RKO (cell line): Measurements from ENCODE around the gene HSPA4L.
A peak's percentile ranks its signal among the peaks of the same experiment; 100 is the strongest.

Source experiments
- DNase-seq: peaks from one replicate; pipeline ENCODE4 v3.0.0-alpha.2; 2016; ENCODE audit warnings: low spot score

The HSPA4L gene

GRCh38 chr4:127782275-127783025, at the start of gene HSPA4L:
HSPA4L (plus strand) TSS chr4:127782322; CDS start chr4:127782551, 229 bp downstream.
- DNase-seq: peak; percentile 49

GRCh38 chr4:127732623-127733328, 49.3 kb upstream of the HSPA4L start:
- DNase-seq: peak; percentile 80

DNA sequence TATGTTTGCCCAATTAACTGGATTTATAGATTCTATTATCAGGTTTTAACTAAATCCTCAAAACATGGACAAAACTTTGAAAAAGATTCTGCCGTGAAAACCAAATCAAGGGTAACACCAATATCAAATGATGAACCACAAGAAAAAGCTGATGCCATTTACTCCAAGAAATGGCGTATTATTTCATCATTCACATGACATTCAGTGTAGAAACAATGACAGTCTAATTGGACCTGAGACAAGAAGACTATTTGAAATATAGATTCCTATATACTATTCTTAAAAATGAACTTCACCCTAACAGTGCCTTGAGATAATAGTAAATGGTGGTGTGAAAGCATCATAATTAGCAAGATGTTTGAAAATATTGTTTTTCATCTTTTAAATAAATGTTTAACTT, 47.1 kb upstream of the HSPA4L start:
- no peak for DNase-seq

DNA sequence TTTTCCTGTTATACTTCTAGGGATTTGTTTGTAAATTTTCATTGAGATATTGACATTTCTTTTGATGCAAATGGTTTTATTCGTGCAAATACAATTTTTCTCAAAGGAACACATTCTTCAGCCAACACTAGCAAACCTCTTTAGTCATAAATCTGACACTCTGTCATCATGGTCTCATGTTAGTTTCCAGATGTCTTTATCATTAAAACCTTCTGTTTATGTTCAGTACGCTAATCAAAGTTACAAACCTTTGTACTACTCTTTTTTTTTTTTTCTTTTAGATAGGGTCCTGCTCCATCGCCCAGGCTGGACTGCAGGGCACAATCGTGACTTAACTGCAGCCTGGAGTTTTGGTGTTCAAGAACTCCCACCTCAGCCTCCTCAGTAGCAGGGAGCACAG, 44.8 kb upstream of the HSPA4L start:
- DNase-seq: no peak

GRCh38 chr4:127741247-127741646, 40.9 kb upstream of the HSPA4L start:
- DNase-seq: no peak

DNA sequence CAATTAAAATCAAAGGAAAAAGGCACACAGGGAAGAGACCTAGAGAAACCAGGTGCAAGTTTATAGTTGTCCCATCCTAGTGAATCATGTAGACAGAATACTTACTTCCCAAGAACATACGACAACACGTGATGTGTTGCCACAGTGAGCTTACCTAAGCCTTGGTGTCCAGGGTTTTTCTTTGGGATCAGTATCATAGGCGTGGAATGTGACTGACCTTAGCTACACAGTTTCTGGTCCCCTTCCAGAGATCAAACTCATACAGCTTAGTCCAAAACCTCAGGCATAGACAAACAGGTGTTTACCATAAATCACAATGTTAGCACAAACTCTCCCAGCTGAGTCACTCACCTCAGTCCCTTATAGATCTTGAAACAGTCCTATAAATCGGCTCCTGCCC, 34.2 kb upstream of the HSPA4L start:
- DNase-seq: no peak

DNA sequence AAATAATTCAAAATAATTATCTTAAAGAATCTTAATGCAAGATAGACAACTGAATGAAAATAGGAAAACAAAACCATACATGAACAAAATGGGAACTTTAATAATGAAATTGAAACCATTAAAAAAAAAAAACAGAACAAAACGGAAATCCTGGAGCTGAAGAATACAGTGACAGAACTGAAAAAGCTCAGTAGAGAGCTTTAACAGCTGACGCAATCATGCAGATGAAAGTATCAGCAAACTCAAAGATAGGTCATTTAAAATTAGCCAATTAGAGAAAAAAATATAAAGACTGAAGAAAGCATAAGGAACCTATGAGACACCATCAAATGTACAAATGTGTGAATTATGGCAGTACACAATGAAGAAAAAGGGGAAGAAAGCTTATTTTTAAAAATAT, 33.2 kb upstream of the HSPA4L start:
- no peak for DNase-seq

GRCh38 chr4:127756906-127757305, 25.2 kb upstream of the HSPA4L start:
- DNase-seq: no peak

DNA sequence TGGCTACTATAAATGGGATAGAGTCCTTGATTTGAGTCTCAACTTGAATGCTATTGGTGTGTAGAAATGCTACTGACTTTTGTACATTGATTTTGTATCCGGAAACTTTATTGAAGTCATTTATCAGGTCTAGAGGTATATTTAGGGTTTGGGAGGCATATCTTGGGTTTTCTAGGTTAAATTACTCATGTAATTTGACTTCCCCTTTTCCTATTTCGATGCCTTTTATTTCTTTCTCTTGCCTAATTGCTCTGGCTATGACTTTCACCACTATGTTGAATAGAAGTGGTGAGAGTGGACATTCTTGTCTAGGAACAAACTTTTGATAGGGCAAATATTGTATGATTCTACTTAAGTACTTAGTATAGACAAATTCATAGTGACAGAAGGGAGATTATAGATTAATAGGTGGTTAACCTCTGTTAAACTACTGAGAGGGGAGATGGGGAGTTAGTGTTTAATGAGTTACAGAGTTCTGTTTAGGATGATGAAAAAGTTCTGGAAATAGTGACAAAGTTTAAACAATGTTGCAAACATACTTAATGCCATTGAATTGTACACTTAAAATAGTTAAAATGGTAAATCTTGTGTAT, 22.8 kb upstream of the HSPA4L start:
- no peak for DNase-seq

- peak; percentile 56 for DNase-seq
Observed at GRCh38 chr4:127759893-127760292, 22.2 kb upstream of the HSPA4L start.

DNA sequence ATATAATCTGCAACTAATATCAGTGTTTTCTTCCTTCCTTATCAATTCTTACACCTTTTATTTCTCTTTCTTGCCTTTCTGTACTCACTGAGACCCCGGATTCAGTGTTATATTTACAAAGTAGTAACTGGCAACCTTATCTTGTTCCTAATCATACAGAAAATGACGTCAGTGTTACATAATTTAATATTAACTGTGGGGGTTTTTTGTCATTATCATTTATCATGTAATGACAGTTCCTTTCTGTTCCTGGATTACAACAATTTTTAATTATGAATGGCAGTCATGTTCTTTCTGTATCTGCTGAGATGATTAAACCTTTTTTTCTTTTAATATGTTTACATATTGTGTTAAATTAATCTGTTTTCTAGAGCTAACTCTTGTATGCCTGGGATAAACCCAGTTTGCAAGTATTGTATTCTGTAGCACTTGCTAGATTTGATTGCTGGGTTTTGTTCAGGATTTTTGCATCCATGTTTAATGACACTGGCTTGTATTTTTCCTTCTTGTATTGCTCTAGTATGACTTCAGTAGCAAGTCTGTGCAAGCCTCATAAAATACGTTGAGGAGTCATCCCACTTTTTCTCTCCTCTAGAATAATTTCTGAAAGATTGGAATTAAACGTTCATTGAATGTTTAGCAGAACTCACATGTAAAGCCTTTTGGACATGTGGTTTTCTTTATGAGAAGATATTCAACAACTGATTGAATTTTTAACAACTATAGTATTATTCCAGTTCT, 10.4 kb upstream of the HSPA4L start:
- no peak for DNase-seq

DNA sequence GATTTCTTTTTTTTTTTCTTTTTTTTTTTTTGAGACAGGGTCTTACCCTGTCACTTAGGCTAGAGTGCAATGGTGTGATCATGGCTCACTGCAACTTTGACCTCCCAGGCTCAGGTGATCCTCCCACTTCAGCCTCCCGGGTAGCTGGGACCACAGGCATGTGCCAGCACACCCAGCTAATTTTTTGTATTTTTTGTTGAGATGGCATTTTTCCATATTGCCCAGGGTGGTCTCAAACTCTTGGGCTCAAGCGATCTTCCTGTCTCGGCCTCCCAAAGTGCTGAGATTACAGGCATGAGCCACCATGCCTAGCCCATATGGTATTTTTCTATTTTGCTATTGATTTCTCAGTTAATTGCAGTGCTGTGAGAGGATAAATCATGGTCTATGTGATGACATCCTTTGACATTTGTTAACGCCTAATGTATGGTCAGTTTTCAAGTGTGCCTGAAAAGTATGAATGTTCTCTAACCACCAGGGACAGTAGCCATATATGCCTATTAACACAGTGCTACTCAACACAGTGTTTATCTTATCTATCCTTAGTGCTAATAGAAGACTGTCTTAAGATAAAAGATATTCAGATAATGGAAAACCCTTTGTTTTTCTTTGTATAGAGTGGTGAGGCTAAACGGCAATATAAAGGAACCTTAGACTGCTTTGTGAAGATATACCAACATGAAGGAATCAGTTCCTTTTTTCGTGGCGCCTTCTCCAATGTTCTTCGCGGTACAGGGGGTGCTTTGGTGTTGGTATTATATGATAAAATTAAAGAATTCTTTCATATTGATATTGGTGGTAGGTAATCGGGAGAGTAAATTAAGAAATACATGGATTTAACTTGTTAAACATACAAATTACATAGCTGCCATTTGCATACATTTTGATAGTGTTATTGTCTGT, 9.1 kb upstream of the HSPA4L start:
- no peak for DNase-seq

DNA sequence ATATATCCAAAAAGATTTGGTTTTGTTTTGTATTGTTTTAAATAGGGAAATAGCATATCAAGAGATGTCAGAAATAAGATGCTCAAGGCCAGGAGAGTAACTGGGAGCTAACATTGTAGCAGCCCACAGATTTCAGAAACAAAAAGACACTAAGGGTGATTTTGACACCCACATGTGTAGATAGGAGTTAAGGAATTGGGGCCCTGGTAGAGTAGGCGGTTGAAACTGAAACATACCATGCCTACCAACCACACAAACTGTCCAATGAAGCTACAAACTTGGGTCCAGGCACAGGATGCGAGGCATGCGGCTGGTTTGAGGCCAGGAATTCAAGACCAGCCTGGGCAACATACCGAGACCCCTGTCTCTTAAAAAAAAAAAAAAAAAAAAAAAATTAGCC, 6.3 kb upstream of the HSPA4L start:
- no peak for DNase-seq

DNA sequence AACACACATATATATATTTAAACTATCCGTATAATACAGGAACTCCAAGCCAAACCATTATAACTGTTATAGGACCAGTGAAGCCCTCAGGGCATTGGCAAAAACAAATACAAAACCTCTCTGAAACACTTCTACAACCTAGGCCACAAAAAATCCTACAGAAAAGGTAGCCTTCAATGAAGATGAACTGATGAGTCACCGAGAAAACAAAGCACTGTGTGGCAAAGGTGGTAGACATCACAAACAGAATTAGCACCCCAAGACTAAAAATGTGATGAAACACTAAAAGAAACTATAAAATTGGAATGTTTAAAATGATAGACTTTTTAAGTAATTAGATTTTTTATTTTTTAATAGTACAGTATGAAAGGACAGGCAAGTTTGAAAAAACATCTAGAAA, 5.5 kb upstream of the HSPA4L start:
- DNase-seq: no peak

DNA sequence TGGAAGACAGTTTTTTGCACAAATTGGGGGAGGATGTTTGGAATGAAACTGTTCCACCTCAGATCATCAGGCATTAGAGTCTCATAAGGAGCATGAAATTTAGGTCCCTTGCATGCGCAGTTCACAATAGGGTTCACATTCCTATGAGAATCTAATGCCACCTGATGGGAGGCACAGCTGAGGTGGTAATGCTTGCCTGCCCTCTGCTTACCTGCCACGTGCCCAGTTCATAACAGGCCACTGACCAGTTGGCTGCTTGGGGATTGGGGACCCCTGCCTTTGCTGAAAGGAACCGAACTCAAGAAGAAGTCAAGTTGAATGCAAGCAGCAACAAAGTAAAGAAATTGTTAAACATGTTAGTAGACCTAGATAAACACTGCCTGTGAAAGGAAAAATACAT, 4.6 kb upstream of the HSPA4L start:
- no peak for DNase-seq

DNA sequence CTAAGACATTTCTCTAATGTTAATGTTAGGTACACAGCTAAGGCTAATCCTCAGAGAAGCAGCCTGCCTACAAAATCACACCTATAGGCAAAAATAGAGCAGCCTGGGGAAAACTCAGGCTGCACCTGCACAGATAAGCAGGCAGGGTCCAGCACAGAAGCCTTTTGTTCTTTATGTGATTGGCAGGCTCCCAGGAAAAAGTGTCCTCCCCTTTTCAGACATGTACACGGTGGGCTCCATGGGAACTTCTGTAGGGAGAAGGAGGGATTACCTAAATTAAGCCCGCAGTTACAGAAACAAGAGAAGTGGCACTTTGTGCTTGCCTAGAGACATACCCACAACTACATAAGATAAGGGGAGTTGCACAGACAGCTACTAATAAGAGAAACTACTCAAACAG, 4.0 kb upstream of the HSPA4L start:
- DNase-seq: no peak

- DNase-seq: no peak
Observed at GRCh38 chr4:127780598-127780997, 1.5 kb upstream of the HSPA4L start.

- no peak for DNase-seq
Observed at GRCh38 chr4:127781300-127782024, 660 bp upstream of the HSPA4L start.

GRCh38 chr4:127782025-127782274, 172 bp upstream of the HSPA4L start:
- DNase-seq: peak; percentile 91

GRCh38 chr4:127783026-127783769, 1.1 kb downstream of the HSPA4L start:
- DNase-seq: peak; percentile 89
